OCI-LY1 (cell line): Measurements from ENCODE around the gene CA6.
"Not testable (repeated sequence)": the region's sequence is repeated elsewhere in the genome, so short reads cannot be mapped to it uniquely, and the experiment has no call there.

ENCODE experiments used
- H2AFZ ChIP-seq: fragments of 200-600 bp; sonication (generic), shearing (Covaris generic); 2 replicates; pipeline ENCODE4 v1.6.0; 2014; ENCODE audit warnings: antibody characterized with exemption, mild to moderate bottlenecking, low read length
- H3F3A ChIP-seq: fragments of 200-600 bp; sonication (generic), shearing (Covaris generic); 2 replicates; pipeline ENCODE4 v1.6.0; 2014; ENCODE audit warnings: mild to moderate bottlenecking, antibody characterized with exemption, low read length, moderate library complexity; ENCODE audit not compliant: insufficient read depth
- H3K27ac ChIP-seq: fragments of 200-600 bp; sonication (generic); 2 replicates; pipeline ENCODE4 v1.5.1; 2014; ENCODE audit warnings: low read length, mixed run types, mild to moderate bottlenecking, low read depth; ENCODE audit not compliant: poor library complexity, severe bottlenecking
- H3K27me3 ChIP-seq: fragments of 200-600 bp; sonication (generic); 2 replicates; pipeline ENCODE4 v1.6.0; 2014; ENCODE audit warnings: antibody characterized with exemption, mild to moderate bottlenecking, low read length, moderate library complexity; ENCODE audit not compliant: insufficient read depth
- H3K36me3 ChIP-seq: fragments of 200-600 bp; sonication (generic); 2 replicates; pipeline ENCODE4 v1.6.1; 2014; ENCODE audit warnings: mild to moderate bottlenecking, antibody characterized with exemption, low read length, moderate library complexity, mixed read lengths; ENCODE audit not compliant: insufficient read depth
- H3K4me1 ChIP-seq: fragments of 200-600 bp; sonication (generic); 2 replicates; pipeline ENCODE4 v1.5.1; 2014; ENCODE audit warnings: mild to moderate bottlenecking, low read length, moderate library complexity; ENCODE audit not compliant: insufficient read depth, severe bottlenecking
- H3K4me2 ChIP-seq: fragments of 200-600 bp; sonication (generic), shearing (Covaris generic); 2 replicates; pipeline ENCODE4 v1.6.1; 2014; ENCODE audit warnings: low read length
- H3K4me3 ChIP-seq: fragments of 200-600 bp; sonication (generic); 2 replicates; pipeline ENCODE4 v1.5.1; 2014; ENCODE audit warnings: low read length, low read depth, mild to moderate bottlenecking, mixed read lengths; ENCODE audit not compliant: poor library complexity, severe bottlenecking
- H3K79me2 ChIP-seq: fragments of 200-600 bp; shearing (Covaris generic); 2 replicates; pipeline ENCODE4 v1.6.1; 2016; ENCODE audit warnings: mixed run types, low read length, mixed read lengths; ENCODE audit not compliant: insufficient read depth
- H3K9ac ChIP-seq: fragments of 200-600 bp; sonication (generic), shearing (Covaris generic); 2 replicates; pipeline ENCODE4 v1.6.1; 2014; ENCODE audit warnings: mild to moderate bottlenecking, low read length, mixed read lengths
- H3K9me2 ChIP-seq: fragments of 200-600 bp; sonication (generic), shearing (Covaris generic); 2 replicates; pipeline ENCODE4 v1.6.1; 2014; ENCODE audit warnings: low read depth, mild to moderate bottlenecking, low read length, mixed read lengths
- H3K9me3 ChIP-seq: fragments of 200-600 bp; shearing (Covaris generic); 2 replicates; pipeline ENCODE4 v1.6.1; 2014; ENCODE audit warnings: low read length, mixed read lengths
- H4K20me1 ChIP-seq: fragments of 200-600 bp; sonication (generic), shearing (Covaris generic); 2 replicates; pipeline ENCODE4 v1.6.0; 2016; ENCODE audit warnings: mild to moderate bottlenecking, low read length; ENCODE audit not compliant: insufficient read depth
- CTCF ChIP-seq: fragments of 200-600 bp; sonication (generic), shearing (Covaris generic); IDR thresholded peaks from 2 replicates; pipeline ENCODE4 v1.5.1; 2017; ENCODE audit warnings: mild to moderate bottlenecking, antibody characterized with exemption, low read length, moderate library complexity, mixed read lengths
- EZH2 ChIP-seq: fragments of 200-600 bp; sonication (generic), shearing (Covaris generic); IDR thresholded peaks from 2 replicates; pipeline ENCODE4 v1.8.0; 2017; ENCODE audit warnings: borderline replicate concordance, mixed run types, mild to moderate bottlenecking, antibody characterized with exemption, low read length, moderate library complexity, mixed read lengths

Gene CA6

GRCh38 chr1:8930116-8930515 is 15.6 kb upstream of the CA6 start:
- Histone ChIP-seq H3K4me1 (no peaks in the 10 kb centered on the region), H3K9me2 (no peaks in the 10 kb centered on the region), H3K27me3 (peaks cover 4% of the 10 kb centered on the region; the same call in 1 of the 2 replicates), H3K4me2 (no peak overlapping the region), H2AFZ (no peak overlapping the region), H3K9ac (no peak overlapping the region), H3K27ac (no peak overlapping the region), H3K79me2 (no peaks in the 10 kb centered on the region), H3K4me3 (no peak overlapping the region), H3F3A (no peaks in the 10 kb centered on the region), H3K36me3 (no peaks in the 10 kb centered on the region), H4K20me1 (no peaks in the 10 kb centered on the region), H3K9me3 (no peaks in the 10 kb centered on the region)
- no peak for TF ChIP-seq EZH2
- no peak for TF ChIP-seq CTCF

GRCh38 chr1:8937051-8937450 is 8.6 kb upstream of the CA6 start:
- not testable (repeated sequence) for H2AFZ ChIP-seq, H3K27me3 ChIP-seq, H3K36me3 ChIP-seq, H3K4me1 ChIP-seq, H3K9me2 ChIP-seq, H3K4me2 ChIP-seq, H4K20me1 ChIP-seq, H3K4me3 ChIP-seq, H3K27ac ChIP-seq, H3K9me3 ChIP-seq, H3K9ac ChIP-seq, H3K79me2 ChIP-seq, H3F3A ChIP-seq

GRCh38 chr1:8937701-8938100 is 8.0 kb upstream of the CA6 start:
- Histone ChIP-seq H4K20me1 (no peaks in the 10 kb centered on the region), H3K4me2 (no peak overlapping the region), H3K79me2 (no peaks in the 10 kb centered on the region), H3K36me3 (no peaks in the 10 kb centered on the region), H3K4me3 (no peak overlapping the region), H3K9me3 (no peaks in the 10 kb centered on the region), H3K9me2 (no peaks in the 10 kb centered on the region), H3K27ac (no peak overlapping the region), H3F3A (no peaks in the 10 kb centered on the region), H2AFZ (no peak overlapping the region), H3K4me1 (no peaks in the 10 kb centered on the region), H3K9ac (no peak overlapping the region), H3K27me3 (peaks cover 8% of the 10 kb centered on the region; the same call in 1 of the 2 replicates)
- no peak for TF ChIP-seq EZH2
- TF ChIP-seq CTCF: no peak

GRCh38 chr1:8938232-8938999 is 7.3 kb upstream of the CA6 start:
- peaks cover 8% of the 10 kb centered on the region; the same call in 1 of the 2 replicates for H3K27me3 ChIP-seq
- TF ChIP-seq CTCF (no peak), EZH2 (no peak)
- H2AFZ ChIP-seq: no peak overlapping the region
- no peak overlapping the region for H3K9ac ChIP-seq
- H3K27ac ChIP-seq: no peak overlapping the region
- H3K36me3 ChIP-seq: no peaks in the 10 kb centered on the region
- no peaks in the 10 kb centered on the region for H3K4me1 ChIP-seq
- H3F3A ChIP-seq: no peaks in the 10 kb centered on the region
- H3K79me2 ChIP-seq: no peaks in the 10 kb centered on the region
- H3K4me2 ChIP-seq: no peak overlapping the region
- no peaks in the 10 kb centered on the region for H3K9me2 ChIP-seq
- H3K9me3 ChIP-seq: no peaks in the 10 kb centered on the region
- H4K20me1 ChIP-seq: no peaks in the 10 kb centered on the region
- no peak overlapping the region for H3K4me3 ChIP-seq
